HG03469 (cell line): ENCODE measurements around the gene RASL11B.

Source experiments
- ATAC-seq: cut with Tn5 transposase; IDR thresholded peaks from one replicate; pipeline ENCODE4 v1.9.1; 2021; ENCODE audit warnings: mild to moderate bottlenecking, moderate library complexity, moderate number of reproducible peaks; ENCODE audit not compliant: unreplicated experiment

The RASL11B gene

GRCh38 chr4:52911684-52912294, 49.7 kb downstream of the RASL11B start:
- peak; percentile 59 for ATAC-seq

GRCh38 chr4:52912608-52913007, 50.5 kb downstream of the RASL11B start:
- no peak for ATAC-seq

GRCh38 chr4:52914051-52914605, 52.0 kb downstream of the RASL11B start:
- ATAC-seq, result no peak

- ATAC-seq, result no peak
Observed at GRCh38 chr4:52915191-52915590, 53.1 kb downstream of the RASL11B start.

- no peak for ATAC-seq
Observed at GRCh38 chr4:52915730-52916300, 53.7 kb downstream of the RASL11B start.
